Measurements from ENCODE around the gene FXYD6.
"Not testable (repeated sequence)": the region's sequence is repeated elsewhere in the genome, so short reads cannot be mapped to it uniquely, and the experiment has no call there.

Gene FXYD6, protein sequence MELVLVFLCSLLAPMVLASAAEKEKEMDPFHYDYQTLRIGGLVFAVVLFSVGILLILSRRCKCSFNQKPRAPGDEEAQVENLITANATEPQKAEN

DNA sequence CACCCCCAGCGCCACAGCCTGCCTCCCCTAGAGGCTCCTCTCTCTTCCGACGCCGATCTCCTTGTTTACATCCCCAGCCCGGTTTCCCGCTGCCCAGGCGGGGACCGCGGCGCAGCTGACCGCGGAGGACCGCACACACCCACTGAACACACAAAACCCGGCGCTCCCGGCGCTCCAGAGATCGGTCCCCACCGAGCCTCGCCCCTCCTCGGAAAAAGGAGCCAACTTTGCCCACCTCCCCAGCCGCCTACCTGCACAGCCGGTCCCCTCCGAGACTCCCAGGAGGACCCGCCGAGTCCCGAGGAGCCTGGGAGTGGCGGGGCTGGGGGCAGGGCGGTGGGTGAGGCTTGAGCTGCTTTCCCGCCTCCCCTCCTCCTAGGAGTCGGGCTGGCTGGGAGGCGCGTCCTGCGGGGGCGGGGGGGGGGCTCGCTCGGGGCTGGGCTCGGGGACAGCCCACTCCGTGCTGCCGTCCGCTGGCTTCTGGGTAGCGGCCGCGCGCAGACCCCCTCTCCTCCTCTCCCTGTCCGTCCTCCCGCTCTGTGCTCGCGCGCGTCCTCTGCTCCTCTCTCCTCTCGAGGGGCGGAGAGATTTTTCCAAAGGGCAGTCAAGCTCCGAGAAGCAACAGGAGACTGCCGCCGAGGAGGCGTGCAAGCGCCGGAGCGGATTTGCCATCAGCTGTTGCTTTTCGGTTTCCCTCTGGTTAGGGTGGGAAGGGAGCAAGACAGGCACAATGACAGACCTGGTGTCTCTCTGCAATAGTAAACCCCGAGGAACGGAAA is at the start of gene FXYD6:
Gene FXYD6 (minus strand): TSS at position 318 of the 779 bp plus-strand sequence. CDS start 33,882 bp downstream, outside the sequence.
- TF ChIP-seq CTCF (IDR thresholded peaks at IDR 0.05): no peak
- peak; percentile 76 for DNase-seq (ENCODE audit: low spot score)
- Histone ChIP-seq H3K27ac (peak within 1 kb of the TSS in 1 of 2 donors; percentile 61), H3K4me3 (peak within 1 kb of the TSS; percentile 74)

GRCh38 chr11:117926166-117926565 is 49.7 kb upstream of the FXYD6 start:
- not testable (repeated sequence) for DNase-seq (ENCODE audit: low spot score); H3K27ac ChIP-seq; H3K4me3 ChIP-seq

GRCh38 chr11:117925198-117925925 is 48.9 kb upstream of the FXYD6 start:
- DNase-seq (ENCODE audit: low spot score): no peak
- no peak overlapping the region for H3K27ac ChIP-seq
- TF ChIP-seq CTCF (IDR thresholded peaks at IDR 0.05): no peak
- no peak overlapping the region for H3K4me3 ChIP-seq

DNA sequence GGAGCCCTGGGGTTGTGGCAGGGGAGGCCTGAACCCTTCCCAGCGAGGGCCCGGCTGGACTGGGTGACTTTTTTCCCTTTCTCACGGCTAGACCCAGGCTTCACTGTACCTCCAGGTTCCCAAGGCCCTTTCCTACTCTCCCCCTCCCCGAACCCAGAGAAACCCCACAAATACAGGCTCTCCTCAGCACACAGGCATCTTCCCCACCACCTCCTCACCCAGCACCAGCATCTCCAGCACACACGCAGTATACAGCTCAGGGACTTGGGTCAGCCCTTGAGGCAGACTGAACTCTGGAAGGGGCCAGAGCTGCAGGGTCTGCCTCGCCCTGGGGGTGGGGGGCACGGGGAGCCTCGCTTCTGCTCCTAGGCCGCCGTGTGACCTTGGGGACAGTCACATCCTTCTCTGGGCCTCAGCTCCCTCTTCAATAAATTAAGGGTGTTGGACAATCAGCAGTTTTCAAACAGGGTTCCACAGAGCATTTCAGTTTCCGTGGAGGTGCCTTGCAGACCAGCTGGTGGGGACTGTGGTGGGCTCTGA is 48.2 kb upstream of the FXYD6 start:
- no peak for TF ChIP-seq CTCF (IDR thresholded peaks at IDR 0.05)
- DNase-seq (ENCODE audit: low spot score): no peak
- Histone ChIP-seq H3K27ac (no peak overlapping the region), H3K4me3 (no peak overlapping the region)

DNA sequence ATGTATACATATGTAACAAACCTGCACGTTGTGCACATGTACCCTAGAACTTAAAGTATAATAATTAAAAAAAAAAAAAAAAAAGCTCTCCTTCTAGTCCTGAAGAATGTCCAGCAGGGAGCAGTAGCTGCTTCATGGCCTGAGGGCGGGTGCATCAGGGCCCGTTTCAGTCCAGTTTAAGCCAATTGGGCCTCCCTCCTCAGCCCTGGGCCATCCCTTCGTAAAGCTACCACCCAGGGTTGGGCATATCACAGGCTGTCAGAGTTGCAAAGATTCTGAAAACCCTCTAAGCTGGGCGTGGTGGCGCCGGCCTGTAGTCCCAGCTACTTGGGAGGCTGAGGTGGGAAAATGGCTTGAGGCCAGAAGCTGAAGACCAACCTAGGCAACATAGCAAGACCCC is 47.3 kb upstream of the FXYD6 start:
- DNase-seq (ENCODE audit: low spot score): no peak
- H3K4me3 ChIP-seq: no peak overlapping the region
- H3K27ac ChIP-seq: no peak overlapping the region
- no peak for TF ChIP-seq CTCF (IDR thresholded peaks at IDR 0.05)

DNA sequence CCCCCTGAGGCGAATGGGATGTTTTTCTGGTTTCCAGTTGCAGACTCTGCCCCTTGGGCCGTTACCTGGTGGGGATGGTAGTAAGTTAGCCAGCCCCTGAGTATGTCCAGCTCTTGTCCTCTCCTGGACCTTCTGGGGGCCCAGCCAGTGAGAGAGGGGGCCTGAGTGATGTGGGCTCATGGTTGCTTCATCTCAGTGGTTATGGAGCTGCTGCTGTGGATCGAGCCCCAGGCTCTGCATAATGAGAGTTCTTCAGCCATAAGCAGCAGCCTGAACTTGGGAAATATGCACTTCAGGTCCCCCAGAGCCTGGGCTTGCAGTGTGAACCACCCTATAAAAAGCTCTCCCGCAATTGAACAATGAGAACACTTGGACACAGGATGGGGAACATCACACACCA is 46.8 kb upstream of the FXYD6 start:
- Histone ChIP-seq H3K27ac (no peak overlapping the region), H3K4me3 (no peak overlapping the region)
- DNase-seq (ENCODE audit: low spot score): no peak
- TF ChIP-seq CTCF (IDR thresholded peaks at IDR 0.05): no peak

DNA sequence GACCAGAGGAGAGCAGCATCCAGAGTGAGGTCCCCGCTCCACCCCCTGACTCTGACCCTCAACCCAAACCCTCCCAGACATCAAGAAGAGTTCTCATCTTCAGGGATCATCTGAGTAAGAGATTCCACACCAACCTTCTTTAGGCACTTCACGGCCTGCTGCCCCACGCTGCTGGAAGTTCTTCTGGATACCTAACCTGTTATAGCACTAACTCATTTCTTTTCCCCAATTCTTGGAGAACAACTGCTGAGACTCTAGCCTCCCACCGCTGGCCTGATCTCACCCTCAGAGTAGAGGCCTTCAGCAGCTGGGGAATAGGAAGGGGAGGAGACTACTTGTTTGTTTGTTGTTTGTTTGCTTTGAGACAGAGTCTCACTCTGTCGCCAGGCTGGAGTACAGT is 45.4 kb upstream of the FXYD6 start:
- no peak for TF ChIP-seq CTCF (IDR thresholded peaks at IDR 0.05)
- DNase-seq (ENCODE audit: low spot score): no peak
- H3K4me3 ChIP-seq: no peak overlapping the region
- no peak overlapping the region for H3K27ac ChIP-seq
